GM18511 (cell line): ENCODE measurements around the gene TMEM94.
"Not testable (repeated sequence)": the region's sequence is repeated elsewhere in the genome, so short reads cannot be mapped to it uniquely, and the experiment has no call there.

Experiments
- ATAC-seq: cut with Tn5 transposase; IDR thresholded peaks from one replicate; pipeline ENCODE4 v1.9.1; 2021; ENCODE audit warnings: mild to moderate bottlenecking, moderate library complexity; ENCODE audit not compliant: unreplicated experiment

The TMEM94 gene

GRCh38 chr17:75445296-75445695, 11.1 kb upstream of the TMEM94 start:
- ATAC-seq = no peak

GRCh38 chr17:75445896-75446295, 10.5 kb upstream of the TMEM94 start:
- ATAC-seq = not testable (repeated sequence)

- no peak for ATAC-seq
Measured at GRCh38 chr17:75447951-75448856, 8.2 kb upstream of the TMEM94 start.

- ATAC-seq = no peak
Measured at GRCh38 chr17:75450270-75450669, 6.2 kb upstream of the TMEM94 start.

- ATAC-seq = no peak
Measured at GRCh38 chr17:75454193-75454592, 2.2 kb upstream of the TMEM94 start.

- not testable (repeated sequence) for ATAC-seq
Measured at GRCh38 chr17:75454672-75455071, 1.8 kb upstream of the TMEM94 start.

- peak; percentile 7 for ATAC-seq
Measured at GRCh38 chr17:75456039-75456416, 407 bp upstream of the TMEM94 start.

- peak; percentile 21 for ATAC-seq
Measured at GRCh38 chr17:75457047-75457654, 716 bp downstream of the TMEM94 start.

GRCh38 chr17:75459246-75459589, 2.8 kb downstream of the TMEM94 start:
- ATAC-seq = no peak

GRCh38 chr17:75459590-75460267, 3.3 kb downstream of the TMEM94 start:
- no peak for ATAC-seq

GRCh38 chr17:75460295-75460694, 3.9 kb downstream of the TMEM94 start:
- no peak for ATAC-seq

GRCh38 chr17:75463603-75464002, 7.2 kb downstream of the TMEM94 start:
- no peak for ATAC-seq

GRCh38 chr17:75465039-75465438, 8.6 kb downstream of the TMEM94 start:
- ATAC-seq = no peak

- no peak for ATAC-seq
Measured at GRCh38 chr17:75468291-75468754, 11.9 kb downstream of the TMEM94 start.

- ATAC-seq = no peak
Measured at GRCh38 chr17:75468779-75469373, 12.4 kb downstream of the TMEM94 start.

- no peak for ATAC-seq
Measured at GRCh38 chr17:75471207-75471606, 14.8 kb downstream of the TMEM94 start.

- ATAC-seq = no peak
Measured at GRCh38 chr17:75472119-75472518, 15.7 kb downstream of the TMEM94 start.

- ATAC-seq = no peak
Measured at GRCh38 chr17:75473246-75473645, 16.8 kb downstream of the TMEM94 start.

GRCh38 chr17:75474736-75475135, 18.3 kb downstream of the TMEM94 start:
- ATAC-seq = no peak

GRCh38 chr17:75475144-75475835, 18.9 kb downstream of the TMEM94 start:
- no peak for ATAC-seq

- ATAC-seq = no peak
Measured at GRCh38 chr17:75475851-75476250, 19.4 kb downstream of the TMEM94 start.
